Activated naive CD4-positive, alpha-beta T cell treated with Interleukin-2 at 50 U/mL for 16 hours (primary cell): ENCODE data around the gene KCNC1.

ENCODE experiments used
- DNase-seq: peaks from one replicate; pipeline ENCODE4 v3.0.0-alpha.2; 2020

The KCNC1 gene

GRCh38 chr11:17798253-17798652 lies 63.7 kb downstream of the KCNC1 start:
- no peak for DNase-seq

GRCh38 chr11:17798716-17799115 lies 64.1 kb downstream of the KCNC1 start:
- no peak for DNase-seq

GRCh38 chr11:17799147-17799546 lies 64.6 kb downstream of the KCNC1 start:
- DNase-seq: no peak

GRCh38 chr11:17801166-17801565 lies 66.6 kb downstream of the KCNC1 start:
- no peak for DNase-seq

- no peak for DNase-seq
These were observed 67.9 kb downstream of the KCNC1 start for GRCh38 chr11:17802491-17802890.

- DNase-seq: no peak
These were observed 69.3 kb downstream of the KCNC1 start for GRCh38 chr11:17803754-17804334.

GRCh38 chr11:17805043-17805442 lies 70.5 kb downstream of the KCNC1 start:
- no peak for DNase-seq

GRCh38 chr11:17805873-17806272 lies 71.3 kb downstream of the KCNC1 start:
- DNase-seq: no peak

- DNase-seq: no peak
These were observed 72.5 kb downstream of the KCNC1 start for GRCh38 chr11:17807034-17807433.

- no peak for DNase-seq
These were observed 75.5 kb downstream of the KCNC1 start for GRCh38 chr11:17810041-17810440.

- no peak for DNase-seq
These were observed 76.2 kb downstream of the KCNC1 start for GRCh38 chr11:17810746-17811145.

GRCh38 chr11:17811352-17811751 lies 76.8 kb downstream of the KCNC1 start:
- DNase-seq: no peak

GRCh38 chr11:17812091-17812864 lies 77.7 kb downstream of the KCNC1 start:
- DNase-seq: no peak

GRCh38 chr11:17812865-17813187 lies 78.2 kb downstream of the KCNC1 start:
- DNase-seq: no peak

GRCh38 chr11:17813391-17814059 lies 78.9 kb downstream of the KCNC1 start:
- DNase-seq: no peak

GRCh38 chr11:17814546-17814945 lies 80.0 kb downstream of the KCNC1 start:
- no peak for DNase-seq

- no peak for DNase-seq
These were observed 81.8 kb downstream of the KCNC1 start for GRCh38 chr11:17816232-17816931.

- no peak for DNase-seq
These were observed 87.2 kb downstream of the KCNC1 start for GRCh38 chr11:17821648-17822400.

- no peak for DNase-seq
These were observed 87.8 kb downstream of the KCNC1 start for GRCh38 chr11:17822401-17822781.

- no peak for DNase-seq
These were observed 92.4 kb downstream of the KCNC1 start for GRCh38 chr11:17827006-17827405.

GRCh38 chr11:17828311-17828751 lies 93.8 kb downstream of the KCNC1 start:
- DNase-seq: no peak

GRCh38 chr11:17831228-17831627 lies 96.6 kb downstream of the KCNC1 start:
- DNase-seq: no peak

- no peak for DNase-seq
These were observed 97.3 kb downstream of the KCNC1 start for GRCh38 chr11:17831883-17832282.
